Astrocyte (in vitro differentiated cells and primary cell): ENCODE measurements around the gene FAM107B.

Experiments used
- EZH2 ChIP-seq: IDR thresholded peaks from 2 replicates; pipeline ENCODE4 v1.6.1; 2012; ENCODE audit warnings: mild to moderate bottlenecking, low read length, inconsistent platforms; ENCODE audit not compliant: insufficient read depth
- TF ChIP-seq, protein P1 (sequence below): IDR thresholded peaks from 2 replicates; pipeline ENCODE4 v1.5.1; 2011; ENCODE audit warnings: low read depth, mild to moderate bottlenecking, inconsistent platforms, low read length, moderate library complexity; ENCODE audit not compliant: insufficient read depth

GRCh38 chr10:14481014-14481413 lies 293.7 kb downstream of the FAM107B start:
- TF ChIP-seq, protein P1, sequence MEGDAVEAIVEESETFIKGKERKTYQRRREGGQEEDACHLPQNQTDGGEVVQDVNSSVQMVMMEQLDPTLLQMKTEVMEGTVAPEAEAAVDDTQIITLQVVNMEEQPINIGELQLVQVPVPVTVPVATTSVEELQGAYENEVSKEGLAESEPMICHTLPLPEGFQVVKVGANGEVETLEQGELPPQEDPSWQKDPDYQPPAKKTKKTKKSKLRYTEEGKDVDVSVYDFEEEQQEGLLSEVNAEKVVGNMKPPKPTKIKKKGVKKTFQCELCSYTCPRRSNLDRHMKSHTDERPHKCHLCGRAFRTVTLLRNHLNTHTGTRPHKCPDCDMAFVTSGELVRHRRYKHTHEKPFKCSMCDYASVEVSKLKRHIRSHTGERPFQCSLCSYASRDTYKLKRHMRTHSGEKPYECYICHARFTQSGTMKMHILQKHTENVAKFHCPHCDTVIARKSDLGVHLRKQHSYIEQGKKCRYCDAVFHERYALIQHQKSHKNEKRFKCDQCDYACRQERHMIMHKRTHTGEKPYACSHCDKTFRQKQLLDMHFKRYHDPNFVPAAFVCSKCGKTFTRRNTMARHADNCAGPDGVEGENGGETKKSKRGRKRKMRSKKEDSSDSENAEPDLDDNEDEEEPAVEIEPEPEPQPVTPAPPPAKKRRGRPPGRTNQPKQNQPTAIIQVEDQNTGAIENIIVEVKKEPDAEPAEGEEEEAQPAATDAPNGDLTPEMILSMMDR, result no peak
- no peak for TF ChIP-seq EZH2
